PC-3 (cell line): Measurements from ENCODE around the gene CCNI2. TPM values are rescaled to one million over a fixed set of nuclear protein-coding genes. Genes with fewer than 3 reads are reported as not detected.
"Not testable (repeated sequence)": the region's sequence is repeated elsewhere in the genome, so short reads cannot be mapped to it uniquely, and the experiment has no call there.

Experiments used
- ATAC-seq: fragments of 200-7000 bp; cut with Tn5 transposase; 2 replicates; pipeline ENCODE4 v1.9.1; 2020; ENCODE audit warnings: mild to moderate bottlenecking, moderate library complexity
- BruUV-seq: library from RNA; stranded (reverse); fragments of 400-500 nt; replicated peaks from 2 replicates; lab custom pipeline; 2021; lab: Mats Ljungman, UMichigan
- CTCF ChIA-PET: fragments of 300-600 bp; sonication (Branson Sonifier 250); formaldehyde crosslinking; loops from one replicate; lab custom pipeline; 2022; ENCODE audit warnings: antibody characterized with exemption; lab: Charles Lee
- POLR2A ChIA-PET: fragments of 300-600 bp; sonication (Branson Sonifier 250); formaldehyde crosslinking; loops from one replicate; lab custom pipeline; 2022; ENCODE audit warnings: antibody characterized with exemption; ENCODE audit not compliant: unreplicated experiment; lab: Charles Lee
- DNase-seq: peaks from one replicate; pipeline ENCODE4 v3.0.0-alpha.2; 2015
- H2AFZ ChIP-seq: fragments of 300-600 bp; sonication (generic); 2 replicates; pipeline ENCODE4 v1.6.0; 2016; ENCODE audit warnings: antibody characterized with exemption, low read length
- H3F3A ChIP-seq: fragments of 300-600 bp; sonication (generic); one replicate; pipeline ENCODE4 v1.6.0; 2017; ENCODE audit warnings: antibody characterized with exemption, low read length, control low read depth, mild to moderate bottlenecking; ENCODE audit not compliant: unreplicated experiment
- H3K27ac ChIP-seq: fragments of 300-600 bp; sonication (generic); 2 replicates; pipeline ENCODE4 v1.5.1; 2016; ENCODE audit warnings: mild to moderate bottlenecking, low read length
- H3K27me3 ChIP-seq: fragments of 300-600 bp; sonication (generic); 2 replicates; pipeline ENCODE4 v1.6.1; 2016; ENCODE audit warnings: low read length, mixed read lengths
- H3K36me3 ChIP-seq: fragments of 300-600 bp; sonication (generic); 2 replicates; pipeline ENCODE4 v1.6.1; 2016; ENCODE audit warnings: low read depth, mixed run types, low read length, mixed read lengths
- H3K4me1 ChIP-seq: fragments of 300-600 bp; sonication (generic); 2 replicates; pipeline ENCODE4 v1.5.1; 2016; ENCODE audit warnings: low read length; ENCODE audit not compliant: insufficient read depth
- H3K4me2 ChIP-seq: fragments of 300-600 bp; sonication (generic); 2 replicates; pipeline ENCODE4 v1.6.0; 2016; ENCODE audit warnings: low read length
- H3K4me3 ChIP-seq: fragments of 300-600 bp; sonication (generic); 2 replicates; pipeline ENCODE4 v1.5.1; 2016; ENCODE audit warnings: mild to moderate bottlenecking, low read length, mixed read lengths
- H3K79me2 ChIP-seq: fragments of 300-600 bp; sonication (generic); 2 replicates; pipeline ENCODE4 v1.6.1; 2017; ENCODE audit warnings: low read length, mixed read lengths
- H3K9ac ChIP-seq: fragments of 300-600 bp; sonication (generic); 2 replicates; pipeline ENCODE4 v1.6.0; 2016; ENCODE audit warnings: mild to moderate bottlenecking, low read length
- H3K9me2 ChIP-seq: fragments of 300-600 bp; sonication (generic); replicated peaks from 2 replicates; pipeline ENCODE4 v1.6.1; 2016; ENCODE audit warnings: mixed run types, low read length, mixed read lengths
- H3K9me3 ChIP-seq: fragments of 300-600 bp; sonication (generic); 2 replicates; pipeline ENCODE4 v1.6.1; 2016; ENCODE audit warnings: low read length, mixed read lengths
- H4K20me1 ChIP-seq: fragments of 300-600 bp; sonication (generic); 2 replicates; pipeline ENCODE4 v1.6.1; 2016; ENCODE audit warnings: low read length, mixed read lengths
- EZH2 ChIP-seq: fragments of 300-600 bp; sonication (generic); IDR thresholded peaks from one replicate; pipeline ENCODE4 v1.6.1; 2017; ENCODE audit warnings: antibody characterized with exemption, mild to moderate bottlenecking, low read length; ENCODE audit not compliant: unreplicated experiment
- EZH2phosphoT487 ChIP-seq: fragments of 300-600 bp; sonication (generic); IDR thresholded peaks from 2 replicates; pipeline ENCODE4 v1.6.1; 2018; ENCODE audit warnings: mild to moderate bottlenecking, antibody characterized with exemption, low read length, borderline replicate concordance
- intact Hi-C: fragments of 100-400 bp; cut with micrococcal nuclease; formaldehyde crosslinking; loops from 2 replicates; pipeline ENCODE4 v1.9.0; 2023
- total RNA-seq: library from RNA; depleted of rRNA; stranded (reverse); fragments of >200 nt; gene quantifications from 2 replicates; pipeline ENCODE4 v1.2.3, GENCODE V29; 2014; rRNA removed
- TF ChIP-seq, protein P1 (sequence below): fragments of 300-600 bp; sonication (generic); conservative IDR thresholded peaks from 2 replicates; pipeline ENCODE4 v1.5.1; 2017; ENCODE audit warnings: antibody characterized with exemption, low read depth, mild to moderate bottlenecking, low read length

CCNI2 gene
- total RNA-seq, 1 experiment from 2014 or later, result not detected

- H3K9ac ChIP-seq, result no peak overlapping the region
- H3K36me3 ChIP-seq, result no peaks in the 10 kb centered on the region
- H3K4me3 ChIP-seq, result no peak overlapping the region
- no peaks in the 10 kb centered on the region for H3K9me3 ChIP-seq
- no peaks in the 10 kb centered on the region for H3F3A ChIP-seq
- no peaks in the 10 kb centered on the region for H3K4me1 ChIP-seq
- DNase-seq (no peak), ATAC-seq (no peak)
- H3K27me3 ChIP-seq, result no peaks in the 10 kb centered on the region
- H2AFZ ChIP-seq, result no peak overlapping the region
- no TSS peak for BruUV-seq
- no peak overlapping the region for H3K27ac ChIP-seq
- intact Hi-C loops, result no loop called here
- no peaks in the 10 kb centered on the region for H4K20me1 ChIP-seq
- no peaks in the 10 kb centered on the region for H3K9me2 ChIP-seq
- ChIA-PET POLR2A (no interaction called here), CTCF (no interaction called here)
- no peak overlapping the region for H3K4me2 ChIP-seq
- H3K79me2 ChIP-seq, result no peaks in the 10 kb centered on the region
- TF ChIP-seq EZH2 (no peak), EZH2phosphoT487 (no peak)
- TF ChIP-seq, protein P1, sequence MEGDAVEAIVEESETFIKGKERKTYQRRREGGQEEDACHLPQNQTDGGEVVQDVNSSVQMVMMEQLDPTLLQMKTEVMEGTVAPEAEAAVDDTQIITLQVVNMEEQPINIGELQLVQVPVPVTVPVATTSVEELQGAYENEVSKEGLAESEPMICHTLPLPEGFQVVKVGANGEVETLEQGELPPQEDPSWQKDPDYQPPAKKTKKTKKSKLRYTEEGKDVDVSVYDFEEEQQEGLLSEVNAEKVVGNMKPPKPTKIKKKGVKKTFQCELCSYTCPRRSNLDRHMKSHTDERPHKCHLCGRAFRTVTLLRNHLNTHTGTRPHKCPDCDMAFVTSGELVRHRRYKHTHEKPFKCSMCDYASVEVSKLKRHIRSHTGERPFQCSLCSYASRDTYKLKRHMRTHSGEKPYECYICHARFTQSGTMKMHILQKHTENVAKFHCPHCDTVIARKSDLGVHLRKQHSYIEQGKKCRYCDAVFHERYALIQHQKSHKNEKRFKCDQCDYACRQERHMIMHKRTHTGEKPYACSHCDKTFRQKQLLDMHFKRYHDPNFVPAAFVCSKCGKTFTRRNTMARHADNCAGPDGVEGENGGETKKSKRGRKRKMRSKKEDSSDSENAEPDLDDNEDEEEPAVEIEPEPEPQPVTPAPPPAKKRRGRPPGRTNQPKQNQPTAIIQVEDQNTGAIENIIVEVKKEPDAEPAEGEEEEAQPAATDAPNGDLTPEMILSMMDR, result no peak
Observed at GRCh38 chr5:132802044-132802684, 54.9 kb downstream of the CCNI2 start.

DNA sequence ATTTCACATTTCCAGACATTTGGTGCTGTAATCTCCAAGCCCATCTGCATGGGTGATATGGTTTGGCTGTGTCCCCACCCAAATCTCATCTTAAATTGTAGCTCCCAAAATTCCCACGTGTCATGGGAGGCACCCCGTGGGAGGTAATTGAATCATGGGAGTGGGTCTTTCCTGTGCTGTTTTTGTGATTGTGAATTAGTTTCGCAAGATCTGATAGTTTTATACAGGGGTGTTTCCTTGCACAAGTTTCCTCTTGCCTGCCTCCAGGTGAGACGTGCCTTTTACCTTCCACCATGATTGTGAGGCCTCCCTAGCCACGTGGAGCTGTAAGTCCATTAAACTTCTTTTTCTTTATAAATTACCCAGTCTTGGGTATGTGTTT, 55.5 kb downstream of the CCNI2 start:
- H3F3A ChIP-seq, BruUV-seq, H3K79me2 ChIP-seq, DNase-seq, CTCF ChIA-PET, H2AFZ ChIP-seq, H3K27ac ChIP-seq, H3K36me3 ChIP-seq, H3K9ac ChIP-seq, H4K20me1 ChIP-seq, POLR2A ChIA-PET, ATAC-seq, H3K27me3 ChIP-seq, H3K4me1 ChIP-seq, intact Hi-C loops, H3K4me2 ChIP-seq, H3K4me3 ChIP-seq, H3K9me3 ChIP-seq, H3K9me2 ChIP-seq: not testable (repeated sequence)

Other genes starting within 250 kb of the CCNI2 start
- gene IL5, start 203.9 kb upstream of the CCNI2 start, total RNA-seq, result not detected in 2 replicates
- 3.5 and 6.7 TPM in 2 replicates for gene RAD50, start 190.4 kb upstream of the CCNI2 start, total RNA-seq
- not detected in 2 replicates for gene IL13, start 89.3 kb upstream of the CCNI2 start, total RNA-seq
- gene IL4, start 73.4 kb upstream of the CCNI2 start, total RNA-seq, result not detected in 2 replicates
- 5.7 and 9.5 TPM in 2 replicates for gene KIF3A, start 9.9 kb upstream of the CCNI2 start, total RNA-seq
- 21.9 and 29.4 TPM in 2 replicates for gene SEPTIN8, start 29.8 kb downstream of the CCNI2 start, total RNA-seq
- 0.04 TPM in 1 of 2 replicates, not detected in the other for gene SOWAHA, start 65.9 kb downstream of the CCNI2 start, total RNA-seq
- gene SHROOM1, start 83.2 kb downstream of the CCNI2 start, total RNA-seq, result 13.6 and 15.7 TPM in 2 replicates
- gene GDF9, start 119.0 kb downstream of the CCNI2 start, total RNA-seq, result not detected in 2 replicates
- gene UQCRQ, start 119.2 kb downstream of the CCNI2 start, total RNA-seq, result 190 and 198 TPM in 2 replicates
- gene LEAP2, start 126.2 kb downstream of the CCNI2 start, total RNA-seq, result 0.36 TPM in 1 of 2 replicates, not detected in the other
- gene AFF4, start 216.2 kb downstream of the CCNI2 start, total RNA-seq, result 20.7 and 23.5 TPM in 2 replicates